ENCODE results near the gene MBNL1.

MBNL1 gene

GRCh38 chr3:152307829-152308474 is 39.2 kb downstream of the MBNL1 start:
- Histone ChIP-seq H2AFZ (ENCODE audit: low read length) (no peak overlapping the region), H3K27me3 (ENCODE audit: control insufficient read depth in 3 of 3, insufficient read depth in 3 of 3, low read depth in 1 of 3, low read length in 3 of 3) (no peaks in the 10 kb centered on the region), H3K14ac (ENCODE audit: low read length) (no peak overlapping the region), H2BK5ac (ENCODE audit: low read length) (no peak overlapping the region), H2BK120ac (ENCODE audit: low read depth, low read length) (no peak overlapping the region), H3K23ac (ENCODE audit: low read depth, low read length, poor library complexity) (no peak overlapping the region), H3K27ac (replicated peaks; ENCODE audit: low read length) (no peak overlapping the region), H3K9me3 (replicated peaks in 1 of 2; ENCODE audit: control insufficient read depth in 2 of 2, insufficient read depth in 1 of 2, low read depth in 1 of 2, low read length in 2 of 2) (peaks cover 0 to 2% of the 10 kb centered on the region in 2 donors), H3K4me2 (ENCODE audit: insufficient read depth, low read length, poor library complexity, severe bottlenecking) (no peak overlapping the region), H3K18ac (ENCODE audit: low read length) (no peak overlapping the region), H3K4me3 (ENCODE audit: low read length in 2 of 2) (no peak overlapping the region), H4K91ac (ENCODE audit: low read depth, low read length, poor library complexity) (no peak overlapping the region), H2BK15ac (ENCODE audit: low read length) (no peak overlapping the region), H2BK12ac (ENCODE audit: low read length) (no peak overlapping the region), H3K4ac (ENCODE audit: low read length) (no peak overlapping the region), H3K4me1 (ENCODE audit: control insufficient read depth in 2 of 2, insufficient read depth in 1 of 2, low read depth in 1 of 2, low read length in 2 of 2) (peaks cover 8 to 13% of the 10 kb centered on the region in 2 donors), H4K8ac (ENCODE audit: low read depth, low read length) (no peak overlapping the region), H3K9ac (ENCODE audit: low read depth, low read length, poor library complexity) (no peak overlapping the region), H2AK5ac (ENCODE audit: low read depth, low read length) (no peak overlapping the region), H3K36me3 (replicated peaks in 1 of 2; ENCODE audit: control insufficient read depth in 2 of 2, insufficient read depth in 2 of 2, low read length in 2 of 2) (peaks cover 0 to 14% of the 10 kb centered on the region in 2 donors), H3K79me1 (ENCODE audit: low read depth, low read length) (no peaks in the 10 kb centered on the region)
- WGBS, 2 donors (ENCODE audit: extremely low coverage in 2 of 2, insufficient read length in 2 of 2, insufficient replicate concordance in 1 of 2) = no CpG with 5 or more reads among the region's 1 CpG
- DNase-seq (ENCODE audit: low spot score) = no peak

- Histone ChIP-seq H2BK120ac (ENCODE audit: low read depth, low read length) (no peak overlapping the region), H3K4ac (ENCODE audit: low read length) (no peak overlapping the region), H4K91ac (ENCODE audit: low read depth, low read length, poor library complexity) (no peak overlapping the region), H3K23ac (ENCODE audit: low read depth, low read length, poor library complexity) (no peak overlapping the region), H3K27me3 (ENCODE audit: control insufficient read depth in 3 of 3, insufficient read depth in 3 of 3, low read depth in 1 of 3, low read length in 3 of 3) (no peaks in the 10 kb centered on the region), H2AK5ac (ENCODE audit: low read depth, low read length) (no peak overlapping the region), H3K18ac (ENCODE audit: low read length) (no peak overlapping the region), H3K4me3 (ENCODE audit: low read length in 2 of 2) (no peak overlapping the region), H3K9me3 (replicated peaks in 1 of 2; ENCODE audit: control insufficient read depth in 2 of 2, insufficient read depth in 1 of 2, low read depth in 1 of 2, low read length in 2 of 2) (peaks cover 0 to 2% of the 10 kb centered on the region in 2 donors), H3K9ac (ENCODE audit: low read depth, low read length, poor library complexity) (no peak overlapping the region), H2BK12ac (ENCODE audit: low read length) (no peak overlapping the region), H2AFZ (ENCODE audit: low read length) (no peak overlapping the region), H3K4me1 (ENCODE audit: control insufficient read depth in 2 of 2, insufficient read depth in 1 of 2, low read depth in 1 of 2, low read length in 2 of 2) (peaks cover 8 to 13% of the 10 kb centered on the region in 2 donors), H3K36me3 (replicated peaks in 1 of 2; ENCODE audit: control insufficient read depth in 2 of 2, insufficient read depth in 2 of 2, low read length in 2 of 2) (peaks cover 0 to 14% of the 10 kb centered on the region in 2 donors), H2BK15ac (ENCODE audit: low read length) (no peak overlapping the region), H3K14ac (ENCODE audit: low read length) (no peak overlapping the region), H4K8ac (ENCODE audit: low read depth, low read length) (no peak overlapping the region), H2BK5ac (ENCODE audit: low read length) (no peak overlapping the region), H3K79me1 (ENCODE audit: low read depth, low read length) (no peaks in the 10 kb centered on the region), H3K4me2 (ENCODE audit: insufficient read depth, low read length, poor library complexity, severe bottlenecking) (no peak overlapping the region), H3K27ac (replicated peaks; ENCODE audit: low read length) (no peak overlapping the region)
- WGBS, 2 donors (ENCODE audit: extremely low coverage in 2 of 2, insufficient read length in 2 of 2, insufficient replicate concordance in 1 of 2) = no CpG with 5 or more reads among the region's 1 CpG
- no peak for DNase-seq (ENCODE audit: low spot score)
Measured at GRCh38 chr3:152308475-152308844, 39.7 kb downstream of the MBNL1 start.

GRCh38 chr3:152309031-152309430 is 40.3 kb downstream of the MBNL1 start:
- DNase-seq (ENCODE audit: low spot score) = no peak
- Histone ChIP-seq H3K18ac (ENCODE audit: low read length) (no peak overlapping the region), H3K79me1 (ENCODE audit: low read depth, low read length) (no peaks in the 10 kb centered on the region), H3K4me3 (ENCODE audit: low read length in 2 of 2) (no peak overlapping the region), H4K91ac (ENCODE audit: low read depth, low read length, poor library complexity) (no peak overlapping the region), H3K9ac (ENCODE audit: low read depth, low read length, poor library complexity) (no peak overlapping the region), H3K4me2 (ENCODE audit: insufficient read depth, low read length, poor library complexity, severe bottlenecking) (no peak overlapping the region), H3K36me3 (replicated peaks in 1 of 2; ENCODE audit: control insufficient read depth in 2 of 2, insufficient read depth in 2 of 2, low read length in 2 of 2) (peaks cover 0 to 14% of the 10 kb centered on the region in 2 donors), H4K8ac (ENCODE audit: low read depth, low read length) (no peak overlapping the region), H2BK120ac (ENCODE audit: low read depth, low read length) (no peak overlapping the region), H3K4me1 (ENCODE audit: control insufficient read depth in 2 of 2, insufficient read depth in 1 of 2, low read depth in 1 of 2, low read length in 2 of 2) (peaks cover 8 to 13% of the 10 kb centered on the region in 2 donors), H3K27ac (replicated peaks; ENCODE audit: low read length) (no peak overlapping the region), H3K27me3 (ENCODE audit: control insufficient read depth in 3 of 3, insufficient read depth in 3 of 3, low read depth in 1 of 3, low read length in 3 of 3) (no peaks in the 10 kb centered on the region), H2BK12ac (ENCODE audit: low read length) (no peak overlapping the region), H2BK15ac (ENCODE audit: low read length) (no peak overlapping the region), H2BK5ac (ENCODE audit: low read length) (no peak overlapping the region), H2AK5ac (ENCODE audit: low read depth, low read length) (no peak overlapping the region), H3K4ac (ENCODE audit: low read length) (no peak overlapping the region), H2AFZ (ENCODE audit: low read length) (no peak overlapping the region), H3K14ac (ENCODE audit: low read length) (no peak overlapping the region), H3K23ac (ENCODE audit: low read depth, low read length, poor library complexity) (no peak overlapping the region), H3K9me3 (replicated peaks in 1 of 2; ENCODE audit: control insufficient read depth in 2 of 2, insufficient read depth in 1 of 2, low read depth in 1 of 2, low read length in 2 of 2) (peaks cover 0 to 2% of the 10 kb centered on the region in 2 donors)
- no CpG with 5 or more reads among the region's 3 CpGs for WGBS, 2 donors (ENCODE audit: extremely low coverage in 2 of 2, insufficient read length in 2 of 2, insufficient replicate concordance in 1 of 2)

- Histone ChIP-seq H2BK120ac (ENCODE audit: low read depth, low read length) (no peak overlapping the region), H3K14ac (ENCODE audit: low read length) (no peak overlapping the region), H3K4me3 (ENCODE audit: low read length in 2 of 2) (no peak overlapping the region), H3K27me3 (ENCODE audit: control insufficient read depth in 3 of 3, insufficient read depth in 3 of 3, low read depth in 1 of 3, low read length in 3 of 3) (no peaks in the 10 kb centered on the region), H3K4me1 (ENCODE audit: control insufficient read depth in 2 of 2, insufficient read depth in 1 of 2, low read depth in 1 of 2, low read length in 2 of 2) (peaks cover 8 to 10% of the 10 kb centered on the region in 2 donors), H3K27ac (replicated peaks; ENCODE audit: low read length) (no peak overlapping the region), H3K18ac (ENCODE audit: low read length) (no peak overlapping the region), H2AK5ac (ENCODE audit: low read depth, low read length) (no peak overlapping the region), H3K9me3 (replicated peaks in 1 of 2; ENCODE audit: control insufficient read depth in 2 of 2, insufficient read depth in 1 of 2, low read depth in 1 of 2, low read length in 2 of 2) (peaks cover 0 to 2% of the 10 kb centered on the region in 2 donors), H2BK15ac (ENCODE audit: low read length) (no peak overlapping the region), H3K9ac (ENCODE audit: low read depth, low read length, poor library complexity) (no peak overlapping the region), H3K36me3 (replicated peaks in 1 of 2; ENCODE audit: control insufficient read depth in 2 of 2, insufficient read depth in 2 of 2, low read length in 2 of 2) (peaks cover 0 to 14% of the 10 kb centered on the region in 2 donors), H2BK5ac (ENCODE audit: low read length) (no peak overlapping the region), H2BK12ac (ENCODE audit: low read length) (no peak overlapping the region), H3K79me1 (ENCODE audit: low read depth, low read length) (no peaks in the 10 kb centered on the region), H3K23ac (ENCODE audit: low read depth, low read length, poor library complexity) (no peak overlapping the region), H2AFZ (ENCODE audit: low read length) (no peak overlapping the region), H4K8ac (ENCODE audit: low read depth, low read length) (no peak overlapping the region), H4K91ac (ENCODE audit: low read depth, low read length, poor library complexity) (no peak overlapping the region), H3K4ac (ENCODE audit: low read length) (no peak overlapping the region), H3K4me2 (ENCODE audit: insufficient read depth, low read length, poor library complexity, severe bottlenecking) (no peak overlapping the region)
- no CpG with 5 or more reads among the region's 6 CpGs for WGBS, 2 donors (ENCODE audit: extremely low coverage in 2 of 2, insufficient read length in 2 of 2, insufficient replicate concordance in 1 of 2)
- no peak for DNase-seq (ENCODE audit: low spot score)
Measured at GRCh38 chr3:152309535-152310307, 41.0 kb downstream of the MBNL1 start.

Measured in neuronal stem cell (in vitro differentiated cells).